Dendritic cell treated with granulocyte-macrophage colony-stimulating factor and Interleukin-4, amounts not matched to agents 40 ng/mL and 50 ng/mL, for 4 days (primary cell): ENCODE measurements around the gene VSX1.
A peak's percentile ranks its signal among the peaks of the same experiment; 100 is the strongest.

Source experiments
- H3K27ac Mint-ChIP-seq: one replicate; pipeline ENCODE4 v1.8.0; 2022; ENCODE audit warnings: mild to moderate bottlenecking, mixed read lengths
- H3K27me3 Mint-ChIP-seq: one replicate; pipeline ENCODE4 v1.8.0; 2022; ENCODE audit warnings: mild to moderate bottlenecking, mixed read lengths
- H3K36me3 Mint-ChIP-seq: one replicate; pipeline ENCODE4 v1.8.0; 2022; ENCODE audit warnings: low read depth, mixed read lengths
- H3K4me1 Mint-ChIP-seq: one replicate; pipeline ENCODE4 v1.8.0; 2022; ENCODE audit warnings: low read depth, mixed read lengths
- H3K4me3 Mint-ChIP-seq: one replicate; pipeline ENCODE4 v1.8.0; 2022; ENCODE audit warnings: mild to moderate bottlenecking, moderate library complexity, mixed read lengths
- H3K9me3 Mint-ChIP-seq: one replicate; pipeline ENCODE4 v1.8.0; 2022; ENCODE audit warnings: mixed read lengths
- intact Hi-C: fragments of 100-400 bp; cut with micrococcal nuclease; formaldehyde crosslinking; loops from one replicate; pipeline ENCODE4 v1.15.0; 2022

The VSX1 gene

GRCh38 chr20:25039697-25040437, 42.1 kb downstream of the VSX1 start:
- Mint-ChIP-seq H3K27ac (no peak overlapping the region), H3K4me1 (peaks cover 58% of the 10 kb centered on the region), H3K9me3 (no peaks in the 10 kb centered on the region), H3K4me3 (no peak overlapping the region), H3K27me3 (no peaks in the 10 kb centered on the region), H3K36me3 (peaks cover 18% of the 10 kb centered on the region)
- intact Hi-C loops = no loop called here

- intact Hi-C loops = no loop called here
- peaks cover 18% of the 10 kb centered on the region for H3K36me3 Mint-ChIP-seq
- peaks cover 57% of the 10 kb centered on the region for H3K4me1 Mint-ChIP-seq
- H3K27me3 Mint-ChIP-seq = no peaks in the 10 kb centered on the region
- H3K9me3 Mint-ChIP-seq = no peaks in the 10 kb centered on the region
- H3K27ac Mint-ChIP-seq = no peak overlapping the region
- H3K4me3 Mint-ChIP-seq = no peak overlapping the region
Observed at GRCh38 chr20:25038591-25039015, 43.3 kb downstream of the VSX1 start.

GRCh38 chr20:25038103-25038410, 43.9 kb downstream of the VSX1 start:
- no peaks in the 10 kb centered on the region for H3K27me3 Mint-ChIP-seq
- H3K4me1 Mint-ChIP-seq = peaks cover 52% of the 10 kb centered on the region
- H3K9me3 Mint-ChIP-seq = no peaks in the 10 kb centered on the region
- H3K4me3 Mint-ChIP-seq = no peak overlapping the region
- H3K27ac Mint-ChIP-seq = no peak overlapping the region
- intact Hi-C loops = no loop called here
- H3K36me3 Mint-ChIP-seq = peaks cover 18% of the 10 kb centered on the region

- H3K4me1 Mint-ChIP-seq = peaks cover 46% of the 10 kb centered on the region
- peaks cover 23% of the 10 kb centered on the region for H3K36me3 Mint-ChIP-seq
- H3K4me3 Mint-ChIP-seq = no peak overlapping the region
- no peaks in the 10 kb centered on the region for H3K27me3 Mint-ChIP-seq
- intact Hi-C loops = no loop called here
- no peak overlapping the region for H3K27ac Mint-ChIP-seq
- H3K9me3 Mint-ChIP-seq = no peaks in the 10 kb centered on the region
Observed at GRCh38 chr20:25037288-25038102, 44.4 kb downstream of the VSX1 start.

- H3K27me3 Mint-ChIP-seq = no peaks in the 10 kb centered on the region
- peaks cover 37% of the 10 kb centered on the region for H3K4me1 Mint-ChIP-seq
- no peaks in the 10 kb centered on the region for H3K9me3 Mint-ChIP-seq
- peaks cover 30% of the 10 kb centered on the region for H3K36me3 Mint-ChIP-seq
- peak overlapping the region; percentile 23 for H3K27ac Mint-ChIP-seq
- intact Hi-C loops = no loop called here
- no peak overlapping the region for H3K4me3 Mint-ChIP-seq
Observed at GRCh38 chr20:25036331-25036936, 45.5 kb downstream of the VSX1 start.

GRCh38 chr20:25035921-25036320, 46.0 kb downstream of the VSX1 start:
- H3K27ac Mint-ChIP-seq = peak overlapping the region; percentile 23
- no peak overlapping the region for H3K4me3 Mint-ChIP-seq
- H3K36me3 Mint-ChIP-seq = peaks cover 30% of the 10 kb centered on the region
- peaks cover 37% of the 10 kb centered on the region for H3K4me1 Mint-ChIP-seq
- intact Hi-C loops = no loop called here
- H3K9me3 Mint-ChIP-seq = no peaks in the 10 kb centered on the region
- H3K27me3 Mint-ChIP-seq = no peaks in the 10 kb centered on the region

GRCh38 chr20:25033924-25034300, 48.0 kb downstream of the VSX1 start:
- H3K36me3 Mint-ChIP-seq = peaks cover 36% of the 10 kb centered on the region
- no peak overlapping the region for H3K4me3 Mint-ChIP-seq
- H3K9me3 Mint-ChIP-seq = no peaks in the 10 kb centered on the region
- H3K27ac Mint-ChIP-seq = no peak overlapping the region
- no peaks in the 10 kb centered on the region for H3K27me3 Mint-ChIP-seq
- peaks cover 36% of the 10 kb centered on the region for H3K4me1 Mint-ChIP-seq
- intact Hi-C loops = no loop called here

GRCh38 chr20:25033265-25033923, 48.5 kb downstream of the VSX1 start:
- intact Hi-C loops = no loop called here
- Mint-ChIP-seq H3K4me1 (peaks cover 31% of the 10 kb centered on the region), H3K4me3 (no peak overlapping the region), H3K9me3 (no peaks in the 10 kb centered on the region), H3K27ac (no peak overlapping the region), H3K36me3 (peaks cover 38% of the 10 kb centered on the region), H3K27me3 (no peaks in the 10 kb centered on the region)

GRCh38 chr20:25032478-25033264, 49.3 kb downstream of the VSX1 start:
- H3K9me3 Mint-ChIP-seq = no peaks in the 10 kb centered on the region
- no peak overlapping the region for H3K27ac Mint-ChIP-seq
- H3K4me1 Mint-ChIP-seq = peaks cover 25% of the 10 kb centered on the region
- no peak overlapping the region for H3K4me3 Mint-ChIP-seq
- peaks cover 37% of the 10 kb centered on the region for H3K36me3 Mint-ChIP-seq
- no peaks in the 10 kb centered on the region for H3K27me3 Mint-ChIP-seq
- intact Hi-C loops = no loop called here

GRCh38 chr20:25032065-25032477, 49.9 kb downstream of the VSX1 start:
- no peak overlapping the region for H3K27ac Mint-ChIP-seq
- intact Hi-C loops = no loop called here
- H3K4me1 Mint-ChIP-seq = peaks cover 19% of the 10 kb centered on the region
- peaks cover 37% of the 10 kb centered on the region for H3K36me3 Mint-ChIP-seq
- H3K4me3 Mint-ChIP-seq = no peak overlapping the region
- H3K27me3 Mint-ChIP-seq = no peaks in the 10 kb centered on the region
- no peaks in the 10 kb centered on the region for H3K9me3 Mint-ChIP-seq

GRCh38 chr20:25031241-25031640, 50.7 kb downstream of the VSX1 start:
- peaks cover 10% of the 10 kb centered on the region for H3K4me1 Mint-ChIP-seq
- intact Hi-C loops = no loop called here
- H3K27me3 Mint-ChIP-seq = no peaks in the 10 kb centered on the region
- no peaks in the 10 kb centered on the region for H3K9me3 Mint-ChIP-seq
- H3K36me3 Mint-ChIP-seq = peaks cover 37% of the 10 kb centered on the region
- H3K27ac Mint-ChIP-seq = no peak overlapping the region
- no peak overlapping the region for H3K4me3 Mint-ChIP-seq

GRCh38 chr20:25030649-25031207, 51.2 kb downstream of the VSX1 start:
- Mint-ChIP-seq H3K4me1 (peaks cover 6% of the 10 kb centered on the region), H3K27ac (peak overlapping the region; percentile 9), H3K4me3 (no peak overlapping the region), H3K9me3 (no peaks in the 10 kb centered on the region), H3K27me3 (no peaks in the 10 kb centered on the region), H3K36me3 (peaks cover 37% of the 10 kb centered on the region)
- intact Hi-C loops = no loop called here

GRCh38 chr20:25030007-25030648, 51.8 kb downstream of the VSX1 start:
- Mint-ChIP-seq H3K36me3 (peaks cover 37% of the 10 kb centered on the region), H3K9me3 (no peaks in the 10 kb centered on the region), H3K27ac (peak overlapping the region; percentile 9), H3K4me1 (peaks cover 6% of the 10 kb centered on the region), H3K4me3 (no peak overlapping the region), H3K27me3 (no peaks in the 10 kb centered on the region)
- intact Hi-C loops = no loop called here
